ENCODE results near the gene OVCA2. TPM values are rescaled to one million over a fixed set of nuclear protein-coding genes. Genes with fewer than 3 reads are reported as not detected.

OVCA2 gene
- polyA plus RNA-seq, 1 of the 3 experiments (the other 2 are of a cell fraction) = 59.2 TPM

DNA sequence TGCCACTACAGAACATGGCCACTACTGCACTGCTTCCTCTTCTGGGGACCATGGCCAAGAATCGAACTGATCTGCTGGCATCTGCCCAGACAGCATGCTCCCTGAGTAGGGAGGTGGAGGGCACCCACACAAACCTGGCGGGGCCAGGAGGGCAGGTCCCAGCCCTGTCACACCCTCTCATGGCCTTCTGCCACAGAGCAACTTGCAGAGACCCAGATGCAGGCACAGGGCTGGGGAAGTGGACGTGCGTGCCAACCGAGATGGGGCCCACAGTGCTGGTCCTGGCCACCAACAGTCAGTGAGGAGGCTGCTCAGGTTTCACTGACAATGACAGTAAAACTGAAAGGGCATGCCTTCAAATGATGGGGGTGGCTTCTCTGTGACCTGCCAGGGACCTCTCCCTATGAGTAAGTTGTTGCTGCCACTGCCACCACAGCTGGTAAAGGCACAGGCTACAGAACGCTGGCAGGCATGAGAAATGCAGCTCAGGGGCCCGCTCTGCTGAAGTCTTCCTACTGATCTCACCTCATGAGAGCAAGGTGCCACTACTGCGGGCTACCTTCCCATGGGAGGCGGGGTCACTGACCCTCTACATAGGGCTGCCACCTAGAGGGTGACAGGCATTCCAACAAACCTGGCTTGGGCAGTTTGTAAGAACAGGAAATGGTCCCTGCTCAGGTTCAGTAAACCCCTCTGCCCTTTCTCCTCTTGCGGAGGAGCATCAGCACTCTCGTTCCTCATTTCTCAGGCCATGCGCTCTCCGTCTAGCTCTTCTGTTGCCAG, 28.6 kb downstream of the OVCA2 start:
- POLR2A ChIA-PET = no interaction called here

DNA sequence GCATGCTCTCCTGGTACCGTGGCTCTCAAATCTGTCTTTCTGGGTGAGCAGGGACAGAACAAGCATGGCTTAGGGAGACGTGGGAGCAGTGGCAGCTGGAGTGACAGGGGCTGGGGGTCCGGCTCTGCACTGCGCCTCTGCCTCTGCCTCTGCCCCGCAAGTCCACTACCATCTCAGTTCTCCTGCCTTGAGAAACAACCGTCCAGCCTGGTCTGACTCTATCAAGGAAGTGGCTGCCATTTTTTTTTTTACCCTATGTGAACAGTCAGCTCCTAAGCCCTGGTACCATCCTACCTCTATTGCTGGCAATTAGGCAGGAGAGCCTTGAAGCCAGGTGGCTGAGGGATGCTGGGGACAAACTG, 29.2 kb downstream of the OVCA2 start:
- DNase-seq = no peak
- Histone ChIP-seq H3K9ac (no peak overlapping the region), H3K4me2 (no peak overlapping the region), H3K27me3 (ENCODE audit: insufficient read depth) (no peaks in the 10 kb centered on the region), H3K9me2 (no peaks in the 10 kb centered on the region), H3K27ac (ENCODE audit: low read depth in 2 of 2, low read length in 1 of 2) (peak overlapping the region in 1 of 2 experiments; percentile 5; a peak in 1 of 4 replicates), H2AFZ (ENCODE audit: low read depth) (no peak overlapping the region), H3K79me2 (ENCODE audit: insufficient read depth) (no peaks in the 10 kb centered on the region), H4K20me1 (ENCODE audit: insufficient read depth) (no peaks in the 10 kb centered on the region), H3K4me3 (ENCODE audit: low read depth in 2 of 2, low read length in 1 of 2) (no peak overlapping the region), H3K36me3 (replicated peaks in 1 of 2; ENCODE audit: control insufficient read depth in 1 of 2, insufficient read depth in 2 of 2, low read length in 1 of 2) (peaks cover 14% of the 10 kb centered on the region in 2 experiments), H3F3A (replicated peaks; ENCODE audit: insufficient read depth) (peaks cover 17% of the 10 kb centered on the region), H3K9me3 (no peaks in the 10 kb centered on the region), H3K4me1 (ENCODE audit: control insufficient read depth in 1 of 2, insufficient read depth in 2 of 2, low read depth in 1 of 2, low read length in 1 of 2) (peaks cover 27 to 54% of the 10 kb centered on the region in 2 experiments; a peak in 3 of 4 replicates)
- WGBS (ENCODE audit: low lambda C conversion rate) = 94% methylated on average over 4 of the region's 6 CpGs
- TF ChIP-seq JUND (IDR thresholded peaks at IDR 0.05) = no peak
- TF ChIP-seq SMC3 (IDR thresholded peaks at IDR 0.05; ENCODE audit: low read depth, low read length) = no peak
- TF ChIP-seq USF1 (IDR thresholded peaks at IDR 0.05; ENCODE audit: borderline replicate concordance, low read depth) = no peak
- no peak for TF ChIP-seq NRF1 (IDR thresholded peaks at IDR 0.05; ENCODE audit: low read depth, low read length)
- no peak for TF ChIP-seq ELF1 (IDR thresholded peaks at IDR 0.05)
- TF ChIP-seq TAF1 (IDR thresholded peaks at IDR 0.05; ENCODE audit: borderline replicate concordance, low read depth, low read length) = no peak
- TF ChIP-seq GABPA (IDR thresholded peaks at IDR 0.05; ENCODE audit: low read depth) = no peak
- no peak for TF ChIP-seq RCOR1 (IDR thresholded peaks at IDR 0.05; ENCODE audit: low read length)
- CTCF ChIA-PET = interaction anchor here (0.9 to 4.5 kb wide), 4 partner anchors 17 to 350 kb away, joined by 3 to 28 read pairs (median 3); partner anchors contain the start of gene HIC1
- POLR2A ChIA-PET = no interaction called here

More for the DNA sequence above, 28.6 kb downstream of the OVCA2 start:
- Histone ChIP-seq H2AFZ (ENCODE audit: low read depth) (no peak overlapping the region), H3K4me3 (ENCODE audit: low read depth in 2 of 2, low read length in 1 of 2) (no peak overlapping the region), H3K9ac (no peak overlapping the region), H3K4me2 (no peak overlapping the region), H3F3A (replicated peaks; ENCODE audit: insufficient read depth) (peaks cover 17% of the 10 kb centered on the region), H3K27ac (ENCODE audit: low read depth in 2 of 2, low read length in 1 of 2) (peak overlapping the region in 1 of 2 experiments; percentile 8; a peak in 1 of 4 replicates), H3K36me3 (replicated peaks in 1 of 2; ENCODE audit: control insufficient read depth in 1 of 2, insufficient read depth in 2 of 2, low read length in 1 of 2) (peaks cover 17 to 20% of the 10 kb centered on the region in 2 experiments), H3K4me1 (ENCODE audit: control insufficient read depth in 1 of 2, insufficient read depth in 2 of 2, low read depth in 1 of 2, low read length in 1 of 2) (peaks cover 27 to 49% of the 10 kb centered on the region in 2 experiments; a peak in 3 of 4 replicates), H3K79me2 (ENCODE audit: insufficient read depth) (no peaks in the 10 kb centered on the region), H3K27me3 (ENCODE audit: insufficient read depth) (no peaks in the 10 kb centered on the region), H4K20me1 (ENCODE audit: insufficient read depth) (no peaks in the 10 kb centered on the region), H3K9me3 (no peaks in the 10 kb centered on the region), H3K9me2 (no peaks in the 10 kb centered on the region)
- 82% methylated on average over 9 of the region's 13 CpGs for WGBS (ENCODE audit: low lambda C conversion rate)
- TF ChIP-seq NRF1 (IDR thresholded peaks at IDR 0.05; ENCODE audit: low read depth, low read length) (no peak), CHD2 (IDR thresholded peaks at IDR 0.05; ENCODE audit: low read length, partially characterized antibody) (no peak), RAD21 (IDR thresholded peaks at IDR 0.05; ENCODE audit: low read length) (no peak)
- DNase-seq = no peak
- CTCF ChIA-PET = interaction anchor here (1.0 to 4.5 kb wide), 4 partner anchors 11 to 106 kb away, joined by 3 to 28 read pairs (median 3); partner anchors contain the start of gene HIC1

Data from SK-N-SH (cell line).